SK-N-SH treated with all-trans-retinoic acid at 6 μM for 48 hours (cell line): ENCODE data around the gene PKM.

Experiments
- ATAC-seq: fragments of 200-7000 bp; cut with Tn5 transposase; 3 replicates; pipeline ENCODE4 v1.9.1; 2020; ENCODE audit warnings: mild to moderate bottlenecking, moderate library complexity
- ARNTL ChIP-seq: fragments of 450-650 bp; formaldehyde crosslinking; IDR thresholded peaks from 2 replicates; pipeline ENCODE4 v1.5.0; 2020; ENCODE audit warnings: low read depth, mild to moderate bottlenecking, moderate library complexity, borderline replicate concordance
- BACH2 ChIP-seq: fragments of 250-450 bp; sonication (Bioruptor Pico); IDR thresholded peaks from 2 replicates; pipeline ENCODE4 v1.9.0; 2021; ENCODE audit warnings: mild to moderate bottlenecking, borderline replicate concordance
- CREB5 ChIP-seq: fragments of 250-450 bp; sonication (Bioruptor Pico); IDR thresholded peaks from 2 replicates; pipeline ENCODE4 v1.5.1; 2020; ENCODE audit warnings: low read depth, mild to moderate bottlenecking, moderate library complexity
- CSDC2 ChIP-seq: fragments of 250-450 bp; sonication (Bioruptor Pico); IDR thresholded peaks from 2 replicates; pipeline ENCODE4 v1.5.0; 2020; ENCODE audit warnings: mild to moderate bottlenecking, moderate library complexity
- CSRNP3 ChIP-seq: fragments of 250-450 bp; sonication (Bioruptor Pico); IDR thresholded peaks from 2 replicates; pipeline ENCODE4 v1.5.1; 2021; ENCODE audit warnings: mild to moderate bottlenecking, moderate library complexity
- ESRRG ChIP-seq: fragments of 250-450 bp; sonication (Bioruptor Pico); IDR thresholded peaks from 2 replicates; pipeline ENCODE4 v1.6.1; 2021; ENCODE audit warnings: mild to moderate bottlenecking
- GLIS3 ChIP-seq: fragments of 250-450 bp; sonication (Bioruptor Pico); IDR thresholded peaks from 2 replicates; pipeline ENCODE4 v1.5.0; 2020; ENCODE audit warnings: mild to moderate bottlenecking, moderate library complexity
- ISL1 ChIP-seq: fragments of 250-450 bp; sonication (Bioruptor Pico); IDR thresholded peaks from 2 replicates; pipeline ENCODE4 v2.1.2; 2022; ENCODE audit warnings: mild to moderate bottlenecking, moderate library complexity
- OSR1 ChIP-seq: fragments of 250-450 bp; sonication (Bioruptor Pico); IDR thresholded peaks from 2 replicates; pipeline ENCODE4 v1.8.0; 2022; ENCODE audit warnings: moderate library complexity, mild to moderate bottlenecking, inconsistent platforms
- PATZ1 ChIP-seq: fragments of 250-450 bp; sonication (Bioruptor Pico); IDR thresholded peaks from 2 replicates; pipeline ENCODE4 v1.8.0; 2020; ENCODE audit warnings: mild to moderate bottlenecking, moderate library complexity, borderline replicate concordance
- POU6F1 ChIP-seq: fragments of 250-450 bp; sonication (Bioruptor Pico); IDR thresholded peaks from 2 replicates; pipeline ENCODE4 v1.8.0; 2021; ENCODE audit warnings: low read depth, mild to moderate bottlenecking, moderate library complexity, borderline replicate concordance
- RARB ChIP-seq: fragments of 250-450 bp; sonication (Bioruptor Pico); IDR thresholded peaks from 2 replicates; pipeline ENCODE4 v1.8.0; 2021; ENCODE audit warnings: mild to moderate bottlenecking, moderate library complexity
- SNAI2 ChIP-seq: fragments of 250-450 bp; sonication (Bioruptor Pico); IDR thresholded peaks from 2 replicates; pipeline ENCODE4 v1.5.0; 2020; ENCODE audit warnings: mild to moderate bottlenecking, moderate library complexity
- TCF4 ChIP-seq: fragments of 250-450 bp; sonication (Bioruptor Pico); IDR thresholded peaks from 2 replicates; pipeline ENCODE4 v1.8.0; 2021; ENCODE audit warnings: mild to moderate bottlenecking, moderate library complexity, borderline replicate concordance
- TOX ChIP-seq: fragments of 250-450 bp; sonication (Bioruptor Pico); IDR thresholded peaks from 2 replicates; pipeline ENCODE4 v1.8.0; 2021; ENCODE audit warnings: mild to moderate bottlenecking, moderate library complexity, borderline replicate concordance
- TSHZ2 ChIP-seq: fragments of 250-450 bp; sonication (Bioruptor Pico); IDR thresholded peaks from 2 replicates; pipeline ENCODE4 v1.5.0; 2020; ENCODE audit warnings: mild to moderate bottlenecking, moderate library complexity
- ZC3H10 ChIP-seq: fragments of 250-450 bp; sonication (Bioruptor Pico); IDR thresholded peaks from 2 replicates; pipeline ENCODE4 v1.5.1; 2021; ENCODE audit warnings: mild to moderate bottlenecking, moderate library complexity
- ZFP3 ChIP-seq: fragments of 250-450 bp; sonication (Bioruptor Pico); IDR thresholded peaks from 2 replicates; pipeline ENCODE4 v1.5.0; 2020; ENCODE audit warnings: mild to moderate bottlenecking, moderate library complexity
- ZFP30 ChIP-seq: fragments of 450-650 bp; formaldehyde crosslinking; IDR thresholded peaks from 2 replicates; pipeline ENCODE4 v1.5.0; 2022; ENCODE audit warnings: mild to moderate bottlenecking, moderate library complexity
- ZNF70 ChIP-seq: fragments of 450-650 bp; formaldehyde crosslinking; IDR thresholded peaks from 2 replicates; pipeline ENCODE4 v1.5.0; 2020; ENCODE audit warnings: mild to moderate bottlenecking, moderate library complexity
- ZNF8 ChIP-seq: fragments of 450-650 bp; formaldehyde crosslinking; IDR thresholded peaks from 2 replicates; pipeline ENCODE4 v1.5.0; 2020; ENCODE audit warnings: mild to moderate bottlenecking, moderate library complexity

PKM gene

GRCh38 chr15:72205896-72206676 is 24.9 kb downstream of the PKM start (continued):
- TF ChIP-seq ISL1 (CRISPR knock-in tag) (no peak), TCF4 (CRISPR knock-in tag) (no peak), ZFP3 (CRISPR knock-in tag) (no peak), TSHZ2 (CRISPR knock-in tag) (no peak)

- TF ChIP-seq ESRRG (CRISPR knock-in tag) (no peak), ARNTL (CRISPR knock-in tag) (no peak), ZFP3 (CRISPR knock-in tag) (no peak), CSRNP3 (CRISPR knock-in tag) (no peak), TSHZ2 (CRISPR knock-in tag) (no peak), BACH2 (CRISPR knock-in tag) (no peak), ZNF8 (CRISPR knock-in tag) (no peak), OSR1 (no peak), GLIS3 (CRISPR knock-in tag) (no peak), ZFP30 (no peak), ISL1 (CRISPR knock-in tag) (no peak), RARB (no peak), ZNF70 (CRISPR knock-in tag) (no peak), CSDC2 (CRISPR knock-in tag) (no peak), SNAI2 (CRISPR knock-in tag) (no peak), TCF4 (CRISPR knock-in tag) (no peak), PATZ1 (CRISPR knock-in tag) (no peak)
- ATAC-seq: no peak
Observed at GRCh38 chr15:72205273-72205672, 25.7 kb downstream of the PKM start.

- no peak for TF ChIP-seq ZFP30
- no peak for TF ChIP-seq OSR1
- no peak for TF ChIP-seq POU6F1 (CRISPR knock-in tag)
- TF ChIP-seq ZNF8 (CRISPR knock-in tag): no peak
- no peak for TF ChIP-seq ZNF70 (CRISPR knock-in tag)
- no peak for TF ChIP-seq RARB
- TF ChIP-seq ZC3H10 (CRISPR knock-in tag): no peak
- no peak for TF ChIP-seq CSDC2 (CRISPR knock-in tag)
- no peak for TF ChIP-seq ESRRG (CRISPR knock-in tag)
- 0 out of 2 replicates have a peak, but pooled peaks have one; percentile 22 for TF ChIP-seq TSHZ2 (CRISPR knock-in tag)
- TF ChIP-seq TOX: no peak
- TF ChIP-seq CREB5 (CRISPR knock-in tag): no peak
- TF ChIP-seq GLIS3 (CRISPR knock-in tag): no peak
- 0 out of 2 replicates have a peak, but pooled peaks have one; percentile 55 for TF ChIP-seq ZFP3 (CRISPR knock-in tag)
- peak; percentile 82 for ATAC-seq
Observed at GRCh38 chr15:72203507-72203837, 27.5 kb downstream of the PKM start.
